H1 (cell line): Measurements from ENCODE around the gene TP53I11. TPM values are rescaled to one million over a fixed set of nuclear protein-coding genes. Genes with fewer than 3 reads are reported as not detected.

Experiments used
- CTCF ChIA-PET: fragments of 300-600 bp; sonication (Branson Sonifier 250); formaldehyde crosslinking; loops from one replicate; lab custom pipeline; 2021; ENCODE audit not compliant: partially characterized antibody; lab: Charles Lee
- POLR2A ChIA-PET: fragments of 300-600 bp; sonication (Branson Sonifier 250); formaldehyde crosslinking; loops from one replicate; lab custom pipeline; 2021; ENCODE audit warnings: inconsistent platforms; ENCODE audit not compliant: partially characterized antibody; lab: Charles Lee
- DNase-seq, 2 experiments: peaks; one replicate each; pipeline versions ENCODE4 v3.0.0 to v3.0.0-alpha.2; 2010 to 2022; ENCODE audit warnings: low spot score in 2 of 2, low read depth in 1 of 2, mixed read lengths in 1 of 2
- FAIRE-seq: peaks from 2 replicates; lab custom pipeline; 2011; peaks lifted over from hg19 to GRCh38; lab: Jason Lieb, UNC
- H2AFZ ChIP-seq: 2 replicates; pipeline ENCODE4 v1.8.1; 2012; ENCODE audit warnings: low read length, inconsistent platforms
- H2AK5ac ChIP-seq: 2 replicates; pipeline ENCODE4 v1.6.1; 2013; ENCODE audit warnings: low read depth, low read length
- H2BK120ac ChIP-seq: replicated peaks from 2 replicates; pipeline ENCODE3; 2013; ENCODE audit warnings: low read depth, low read length, inconsistent platforms
- H2BK12ac ChIP-seq: 2 replicates; pipeline ENCODE4 v1.6.1; 2013; ENCODE audit warnings: low read depth, low read length
- H2BK15ac ChIP-seq: 2 replicates; pipeline ENCODE4 v1.6.1; 2013; ENCODE audit warnings: low read length
- H2BK20ac ChIP-seq: 2 replicates; pipeline ENCODE4 v1.6.1; 2013; ENCODE audit warnings: low read length
- H2BK5ac ChIP-seq: 2 replicates; pipeline ENCODE4 v1.6.1; 2013; ENCODE audit warnings: low read depth, low read length
- H3K14ac ChIP-seq: 2 replicates; pipeline ENCODE4 v1.6.1; 2013; ENCODE audit warnings: inconsistent platforms; ENCODE audit not compliant: insufficient read length
- H3K18ac ChIP-seq: 2 replicates; pipeline ENCODE4 v1.6.1; 2013; ENCODE audit warnings: low read length; ENCODE audit errors: extremely low read depth
- H3K23ac ChIP-seq: 2 replicates; pipeline ENCODE4 v1.6.1; 2013; ENCODE audit warnings: inconsistent platforms; ENCODE audit not compliant: insufficient read length
- H3K23me2 ChIP-seq: 2 replicates; pipeline ENCODE4 v1.6.1; 2013; ENCODE audit warnings: low read depth, low read length
- H3K27ac ChIP-seq: 2 replicates; pipeline ENCODE4 v1.6.1; 2011; ENCODE audit warnings: low read depth, low read length, inconsistent platforms
- H3K27me3 ChIP-seq, 4 experiments: replicated peaks in 1 of 4; 1 replicate in 1 of 4; 2 replicates in 3 of 4; pipeline versions ENCODE4 v1.6.1 to v1.8.1; 2011 to 2013; ENCODE audit warnings: low read length in 3 of 4, mild to moderate bottlenecking in 3 of 4, inconsistent platforms in 2 of 4, mixed read lengths in 2 of 4, moderate library complexity in 1 of 4; ENCODE audit not compliant: control insufficient read depth in 3 of 4, insufficient read depth in 3 of 4; ENCODE audit errors: extremely low read depth in 1 of 4
- H3K36me3 ChIP-seq, 4 experiments: 2 replicates each; pipeline versions ENCODE4 v1.6.1 to v1.8.1; 2011 to 2013; ENCODE audit warnings: mild to moderate bottlenecking in 4 of 4, low read length in 3 of 4, moderate library complexity in 2 of 4, control low read depth in 1 of 4, inconsistent platforms in 1 of 4; ENCODE audit not compliant: insufficient read depth in 4 of 4, control insufficient read depth in 2 of 4
- H3K4ac ChIP-seq: replicated peaks from 2 replicates; pipeline ENCODE3; 2013; ENCODE audit warnings: low read length, low read depth, mixed read lengths, inconsistent platforms; ENCODE audit not compliant: insufficient read length
- H3K4me1 ChIP-seq, 4 experiments: replicated peaks in 1 of 4; 1 replicate in 1 of 4; 2 replicates in 3 of 4; pipeline versions ENCODE4 v1.6.1 to v1.8.1; 2011 to 2013; ENCODE audit warnings: low read length in 3 of 4, inconsistent platforms in 2 of 4, mixed read lengths in 1 of 4; ENCODE audit not compliant: insufficient read depth in 4 of 4, control insufficient read depth in 3 of 4
- H3K4me2 ChIP-seq, 2 experiments: 2 replicates each; pipeline versions ENCODE4 v1.6.1 to v1.8.1; 2011 to 2013; ENCODE audit warnings: low read depth in 2 of 2, low read length in 2 of 2, control low read depth in 1 of 2, inconsistent platforms in 1 of 2, mild to moderate bottlenecking in 1 of 2; ENCODE audit not compliant: insufficient read depth in 1 of 2
- H3K4me3 ChIP-seq, 4 experiments: fragments of 200-600, 300-600 bp in 1 of 4; sonication (generic), shearing (Covaris generic), sonication (Bioruptor Twin) in 1 of 4; 2 replicates each; pipeline versions ENCODE4 v1.5.1 to v1.8.1; 2011 to 2016; ENCODE audit warnings: low read length in 4 of 4, low read depth in 3 of 4, control low read depth in 2 of 4, inconsistent platforms in 2 of 4, mild to moderate bottlenecking in 2 of 4, mixed read lengths in 1 of 4, moderate library complexity in 1 of 4; ENCODE audit not compliant: insufficient read depth in 2 of 4; ENCODE audit errors: extremely low read depth in 1 of 4
- H3K56ac ChIP-seq: replicated peaks from 2 replicates; pipeline ENCODE3; 2013; ENCODE audit warnings: low read depth, mild to moderate bottlenecking, mixed read lengths, low read length, inconsistent platforms; ENCODE audit not compliant: insufficient read length
- H3K79me1 ChIP-seq: 2 replicates; pipeline ENCODE4 v1.6.1; 2013; ENCODE audit warnings: low read depth, low read length, control low read depth
- H3K79me2 ChIP-seq, 2 experiments: 2 replicates each; pipeline versions ENCODE4 v1.6.1 to v1.8.1; 2012 to 2013; ENCODE audit warnings: low read length in 2 of 2, mild to moderate bottlenecking in 2 of 2, inconsistent platforms in 1 of 2; ENCODE audit not compliant: insufficient read depth in 2 of 2, control insufficient read depth in 1 of 2
- H3K9ac ChIP-seq, 4 experiments: replicated peaks in 1 of 4; 1 replicate in 1 of 4; 2 replicates in 3 of 4; pipeline versions ENCODE4 v1.6.1 to v1.8.1; 2011 to 2013; ENCODE audit warnings: low read depth in 3 of 4, low read length in 3 of 4, control low read depth in 2 of 4, mild to moderate bottlenecking in 2 of 4, moderate library complexity in 2 of 4, inconsistent platforms in 1 of 4; ENCODE audit errors: extremely low read depth in 1 of 4
- H3K9me3 ChIP-seq, 2 experiments: 2 replicates each; pipeline versions ENCODE4 v1.6.1 to v1.8.1; 2012 to 2013; ENCODE audit warnings: mild to moderate bottlenecking in 2 of 2, moderate library complexity in 2 of 2, control low read depth in 1 of 2, inconsistent platforms in 1 of 2, low read depth in 1 of 2, low read length in 1 of 2, mixed read lengths in 1 of 2; ENCODE audit not compliant: insufficient read depth in 2 of 2
- H4K20me1 ChIP-seq, 2 experiments: replicated peaks in 1 of 2; 2 replicates each; pipeline versions ENCODE3 to v1.8.1; 2011 to 2013; ENCODE audit warnings: inconsistent platforms in 2 of 2, low read length in 2 of 2, mild to moderate bottlenecking in 1 of 2; ENCODE audit not compliant: insufficient read depth in 2 of 2, control insufficient read depth in 1 of 2
- H4K5ac ChIP-seq: 2 replicates; pipeline ENCODE4 v1.6.1; 2013; ENCODE audit warnings: low read length, low read depth, mixed read lengths, inconsistent platforms; ENCODE audit not compliant: insufficient read length
- H4K8ac ChIP-seq: 2 replicates; pipeline ENCODE4 v1.8.0; 2013; ENCODE audit warnings: mild to moderate bottlenecking, moderate library complexity, low read length, inconsistent platforms; ENCODE audit not compliant: insufficient read depth; ENCODE audit errors: extremely low read depth
- H4K91ac ChIP-seq: replicated peaks from 2 replicates; pipeline ENCODE3; 2013; ENCODE audit warnings: low read length, mixed read lengths, inconsistent platforms; ENCODE audit not compliant: insufficient read length
- CEBPB ChIP-seq: IDR thresholded peaks from 2 replicates; pipeline ENCODE4 v1.6.1; 2012; ENCODE audit warnings: low read depth, low read length
- CREB1 ChIP-seq: IDR thresholded peaks from 2 replicates; pipeline ENCODE4 v1.6.1; 2012; ENCODE audit warnings: inconsistent platforms
- EZH2 ChIP-seq: fragments of 200-600 bp; sonication (generic); IDR thresholded peaks from 2 replicates; pipeline ENCODE4 v1.7.1; 2012; ENCODE audit warnings: low read depth, mild to moderate bottlenecking, moderate library complexity, low read length, inconsistent platforms; ENCODE audit not compliant: severe bottlenecking
- GABPA ChIP-seq: IDR thresholded peaks from 2 replicates; pipeline ENCODE4 v1.6.1; 2011; ENCODE audit warnings: mild to moderate bottlenecking, low read length, moderate library complexity, borderline replicate concordance; ENCODE audit not compliant: insufficient read depth
- KDM1A ChIP-seq: fragments of 200-600, 300-600 bp; sonication (generic); IDR thresholded peaks from 2 replicates; pipeline ENCODE4 v1.7.1; 2016; ENCODE audit warnings: mild to moderate bottlenecking, low read length, borderline replicate concordance
- PHF8 ChIP-seq: fragments of 200-600 bp; sonication (generic); conservative IDR thresholded peaks from 2 replicates; pipeline ENCODE4 v1.7.1; 2012; ENCODE audit warnings: low read depth, mild to moderate bottlenecking, inconsistent platforms, low read length, moderate library complexity
- RNF2 ChIP-seq: fragments of 200-900, 300-1000 bp; sonication (generic); IDR thresholded peaks from 2 replicates; pipeline ENCODE4 v1.7.1; 2016; ENCODE audit warnings: borderline replicate concordance, low read depth, mild to moderate bottlenecking, antibody characterized with exemption, low read length; ENCODE audit not compliant: poor library complexity, severe bottlenecking; ENCODE audit errors: missing control alignments
- RXRA ChIP-seq: IDR thresholded peaks from 2 replicates; pipeline ENCODE4 v1.6.1; 2011; ENCODE audit warnings: low read depth, mild to moderate bottlenecking, low read length, moderate library complexity; ENCODE audit not compliant: insufficient read depth
- SIN3A ChIP-seq, 2 experiments: IDR thresholded peaks in 1 of 2; conservative IDR thresholded peaks in 1 of 2; 2 replicates each; pipeline ENCODE4 v1.6.1; 2011 to 2012; ENCODE audit warnings: low read length in 2 of 2, improper control_type of control experiment in 1 of 2, low read depth in 1 of 2, mild to moderate bottlenecking in 1 of 2
- SIRT6 ChIP-seq: IDR thresholded peaks from one replicate; pipeline ENCODE4 v1.7.1; 2012; ENCODE audit warnings: low read length, inconsistent platforms
- SP4 ChIP-seq: IDR thresholded peaks from 2 replicates; pipeline ENCODE4 v1.6.1; 2012; ENCODE audit warnings: low read length, inconsistent platforms
- TCF12 ChIP-seq: IDR thresholded peaks from 2 replicates; pipeline ENCODE4 v1.6.1; 2011; ENCODE audit warnings: low read depth, mild to moderate bottlenecking, low read length
- TEAD4 ChIP-seq: IDR thresholded peaks from 2 replicates; pipeline ENCODE4 v1.6.1; 2012; ENCODE audit warnings: low read depth, low read length, inconsistent platforms, mixed read lengths
- WGBS, 2 experiments: shearing (Covaris generic) in 1 of 2; methylation state at CpG; one replicate each; pipeline versions ENCODE4 v1.1.6 to v1.1.7; 2013 to 2015; ENCODE audit warnings: low lambda C conversion rate in 2 of 2, mixed read lengths in 2 of 2, inconsistent platforms in 1 of 2, low coverage in 1 of 2, missing lambda C conversion rate in 1 of 2; ENCODE audit not compliant: insufficient replicate concordance in 2 of 2, insufficient coverage in 1 of 2, insufficient read length in 1 of 2; ENCODE audit errors: extremely low coverage in 1 of 2, missing lambda C conversion rate in 1 of 2; 5-methylcytosine and 5-hydroxymethylcytosine counted together
- polyA plus RNA-seq, 7 experiments: library from polyadenylated mRNA; depleted of rRNA in 3 of 7; stranded (reverse) in 5 of 7; unstranded in 2 of 7; fragments of >200 nt in 5 of 7; fragments of 200-250 nt in 2 of 7; gene quantifications; 1 replicate in 5 of 7; 2 replicates in 1 of 7; 4 replicates in 1 of 7; pipeline versions ENCODE4 v1.2.1 to v1.2.3, GENCODE V29; 2011 to 2013; ENCODE audit warnings: missing spikeins in 2 of 7, mixed read lengths in 2 of 7
- total RNA-seq: library from RNA; stranded (reverse); fragmentation: NEBNext Ultra II Directional; extraction: Animal tissue kit (Norgen Biotek cat#: 25700); gene quantifications from 2 replicates; pipeline ENCODE4 v1.2.1, GENCODE V29; 2021

The TP53I11 gene
- total and polyA plus RNA-seq, 2 of the 8 experiments (the other 6 are each of a cell fraction or from before 2014, with no cell fraction given), result 34.0 to 46.3 TPM

GRCh38 chr11:44914105-44914504, 36.6 kb downstream of the TP53I11 start:
- no peak overlapping the region for H3K27ac ChIP-seq
- no peak overlapping the region for H3K4me3 ChIP-seq
- H2BK5ac ChIP-seq, result no peak overlapping the region
- no peak overlapping the region for H2BK12ac ChIP-seq
- POLR2A ChIA-PET, result interaction anchor here (1.2 kb wide), 1 partner anchor 24 kb away, joined by 3 read pairs; no protein-coding TSS in a partner anchor
- CTCF ChIA-PET, result interaction anchor here (0.9 to 7.1 kb wide), 7 partner anchors 13 to 297 kb away, joined by 3 to 63 read pairs (median 4); no protein-coding TSS in a partner anchor
- H3K27me3 ChIP-seq, result no peaks in the 10 kb centered on the region; a peak in 2 of 7 replicates
- H3K18ac ChIP-seq, result no peak overlapping the region
- H4K8ac ChIP-seq, result no peak overlapping the region
- no peak overlapping the region for H3K56ac ChIP-seq
- H3K9ac ChIP-seq, result no peak overlapping the region
- no peak overlapping the region for H3K14ac ChIP-seq
- H2AFZ ChIP-seq, result no peak overlapping the region
- no peak for FAIRE-seq
- H3K23ac ChIP-seq, result no peak overlapping the region
- no peak overlapping the region for H2BK15ac ChIP-seq
- no peak for DNase-seq
- H3K4me2 ChIP-seq, result no peak overlapping the region
- H4K91ac ChIP-seq, result no peak overlapping the region
- H3K79me1 ChIP-seq, result no peaks in the 10 kb centered on the region
- no peaks in the 10 kb centered on the region for H3K23me2 ChIP-seq
- 84% methylated on average over 2 of the region's 2 CpGs; no CpG with 5 or more reads in 1 of the 2 experiments for WGBS, 2 experiments
- no peak overlapping the region for H4K5ac ChIP-seq
- peaks cover 0 to 3% of the 10 kb centered on the region in 2 experiments for H4K20me1 ChIP-seq
- H2BK120ac ChIP-seq, result no peak overlapping the region
- no peak overlapping the region for H2AK5ac ChIP-seq
- 0 out of 4 replicates have a peak, but pooled peaks cover 0 to 3% of the 10 kb centered on the region in 2 experiments for H3K79me2 ChIP-seq
- no peaks in the 10 kb centered on the region for H3K36me3 ChIP-seq
- TF ChIP-seq RXRA (no peak), SIRT6 (no peak), TCF12 (no peak), SP4 (no peak), RNF2 (no peak), CREB1 (no peak), KDM1A (no peak), EZH2 (no peak), GABPA (no peak), TEAD4 (no peak), CEBPB (no peak), PHF8 (no peak), SIN3A (conservative IDR thresholded peaks at IDR 0.05 in 1 of 2, IDR thresholded peaks at IDR 0.05 in 1 of 2; ENCODE audit: low read depth in 1 of 2, low read length in 2 of 2) (no peak)
- no peaks in the 10 kb centered on the region for H3K9me3 ChIP-seq
- no peak overlapping the region for H3K4ac ChIP-seq
- peaks cover 0 to 29% (median 6%) of the 10 kb centered on the region in 4 experiments; a peak in 6 of 7 replicates for H3K4me1 ChIP-seq
- H2BK20ac ChIP-seq, result no peak overlapping the region
